ENCODE results near the gene CRTAP. TPM values are rescaled to one million over a fixed set of nuclear protein-coding genes. Genes with fewer than 3 reads are reported as not detected.
"Not testable (repeated sequence)": the region's sequence is repeated elsewhere in the genome, so short reads cannot be mapped to it uniquely, and the experiment has no call there.

CRTAP gene
- total RNA-seq, 1 donor from 2014 or later, result 80.7 TPM

DNA sequence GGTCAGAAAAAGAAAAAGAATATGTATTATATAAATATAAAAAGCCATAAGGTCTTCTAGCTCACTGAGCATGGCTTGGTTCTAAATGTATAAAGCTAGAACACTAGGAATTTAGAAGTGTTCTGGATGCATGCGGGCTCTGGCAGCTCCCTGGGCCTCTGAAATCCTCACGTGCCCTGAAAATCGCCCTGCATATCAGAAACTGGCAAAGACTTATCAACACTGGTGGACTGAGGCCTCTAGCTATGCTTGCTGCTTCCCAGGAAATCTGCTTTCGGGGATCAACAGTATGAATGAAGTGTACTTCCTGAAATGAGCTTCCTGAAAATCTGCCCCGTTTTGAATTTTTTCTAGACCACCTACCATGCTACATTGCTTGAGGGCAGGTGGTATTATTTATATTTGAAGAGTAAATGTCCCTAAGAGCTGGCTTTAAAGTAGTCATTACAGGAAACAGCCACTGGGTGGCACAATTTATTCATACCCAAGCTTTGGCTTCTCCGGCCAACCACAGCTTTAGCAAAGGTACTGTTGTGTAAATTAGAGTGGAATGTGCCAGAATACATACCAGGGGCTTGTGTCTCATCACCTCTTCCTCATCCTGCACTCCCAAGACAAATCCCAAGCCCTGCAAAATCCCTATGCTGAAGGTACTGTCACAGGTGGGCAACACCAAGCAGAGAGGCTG lies 17.7 kb downstream of the CRTAP start:
- ATAC-seq (ENCODE audit: poor library complexity) (peak; percentile 90), DNase-seq (no peak)
- intact Hi-C loops (cut with DNase I), result loop anchor here (5.0 kb wide), 1 partner anchor 241 kb away; no protein-coding TSS in a partner anchor

DNA sequence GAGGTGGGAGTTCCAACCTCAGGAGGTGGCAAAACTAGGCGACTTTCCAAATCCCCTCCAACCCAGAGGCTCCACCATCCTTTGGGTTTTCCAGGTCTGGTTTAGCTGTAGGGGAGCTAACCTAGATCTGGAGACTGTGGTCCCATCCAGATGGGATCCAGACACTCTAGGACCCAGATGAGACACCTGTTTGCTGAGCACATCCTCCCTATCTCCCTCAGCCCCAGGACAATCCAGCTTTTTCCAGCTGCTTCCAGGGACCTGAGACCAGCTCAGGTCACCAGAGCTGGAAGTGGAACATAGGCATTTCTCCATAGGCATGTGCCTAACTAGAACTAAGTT lies 18.2 kb downstream of the CRTAP start:
- intact Hi-C loops (cut with DNase I), result loop anchor here (5.0 kb wide), 1 partner anchor 240 kb away; no protein-coding TSS in a partner anchor
- peak; percentile 15 for ATAC-seq (ENCODE audit: poor library complexity)
- DNase-seq, result no peak

DNA sequence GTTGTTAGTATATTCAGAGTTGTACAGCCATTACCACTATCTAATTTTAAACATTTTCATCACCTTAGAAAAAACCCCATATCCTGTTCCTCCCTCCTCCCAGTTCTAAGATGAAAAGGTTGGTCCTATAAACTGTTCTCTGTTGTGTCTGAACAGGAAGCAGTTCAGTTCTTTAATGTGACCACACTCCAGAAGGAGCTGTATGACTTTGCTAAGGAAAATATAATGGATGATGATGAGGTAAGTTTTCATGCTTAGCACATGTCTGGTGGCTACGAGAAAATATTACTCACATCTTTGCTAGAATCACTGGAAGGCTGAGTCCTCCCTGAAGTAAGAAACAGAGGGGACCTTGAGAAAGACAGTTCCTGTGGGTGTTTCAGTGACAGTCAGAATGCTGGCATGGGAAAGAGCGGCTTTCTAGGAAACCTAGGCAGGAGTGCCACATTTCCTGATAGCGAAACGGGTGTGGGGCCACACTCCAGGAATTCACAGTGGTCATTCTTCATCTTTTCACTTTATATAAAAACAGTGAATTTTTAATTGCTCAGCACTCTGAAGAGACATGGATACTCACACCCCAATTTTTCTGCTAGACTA lies 20.3 kb downstream of the CRTAP start:
- intact Hi-C loops (cut with DNase I), result loop anchor here (5.0 kb wide), 1 partner anchor 238 kb away; no protein-coding TSS in a partner anchor
- DNase-seq, result no peak
- ATAC-seq (ENCODE audit: poor library complexity), result no peak

DNA sequence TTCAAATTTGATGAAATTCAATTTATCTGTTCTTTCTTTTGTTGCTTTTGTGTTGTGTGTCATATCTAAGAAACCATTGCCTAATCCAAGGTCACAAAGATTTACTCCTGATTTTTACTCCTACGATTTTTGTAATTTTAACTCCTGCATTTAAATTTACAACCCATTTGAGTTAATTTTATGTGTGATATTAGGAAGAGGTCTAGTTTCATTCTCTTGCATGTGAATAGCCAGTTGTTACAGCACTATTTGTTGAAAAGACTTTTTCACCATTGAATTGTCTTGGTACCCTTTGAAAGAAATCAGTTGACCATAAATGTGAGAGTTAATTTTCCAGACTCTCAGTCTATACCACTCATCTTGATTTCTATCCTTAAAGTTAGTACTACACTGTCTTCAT lies 23.9 kb downstream of the CRTAP start:
- no peak for ATAC-seq (ENCODE audit: poor library complexity)
- intact Hi-C loops (cut with DNase I), result no loop called here
- DNase-seq, result no peak

DNA sequence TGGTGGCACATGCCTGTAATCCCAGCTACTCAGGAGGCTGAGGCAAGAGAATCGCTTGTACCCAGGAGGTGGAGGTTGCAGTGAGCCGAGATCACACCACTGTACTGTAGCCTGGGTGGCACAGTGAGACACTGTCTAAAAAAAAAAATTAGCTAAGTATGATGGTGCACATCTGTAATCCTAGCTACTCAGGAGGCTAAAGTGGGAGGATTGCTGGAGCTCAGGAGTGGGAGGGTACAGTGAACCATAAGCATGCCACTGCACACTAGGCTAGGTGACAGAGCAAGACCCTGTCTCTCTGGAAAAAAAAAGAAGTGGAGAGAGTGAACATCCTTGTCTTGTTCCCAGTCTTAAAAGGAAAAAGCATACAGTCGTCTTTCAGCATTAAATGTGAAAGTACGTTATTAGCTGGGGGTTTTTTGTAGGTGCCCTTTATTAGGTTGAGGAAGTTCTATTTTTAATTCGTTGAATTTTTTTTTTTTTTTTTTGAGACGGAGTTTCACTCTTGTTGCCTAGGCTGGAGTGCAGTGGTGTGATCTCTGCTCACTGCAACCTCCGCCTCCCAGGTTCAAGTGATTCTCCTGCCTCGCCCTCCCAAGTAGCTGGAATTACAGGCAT lies 25.3 kb downstream of the CRTAP start:
- intact Hi-C loops (cut with DNase I); ATAC-seq (ENCODE audit: poor library complexity): not testable (repeated sequence)

DNA sequence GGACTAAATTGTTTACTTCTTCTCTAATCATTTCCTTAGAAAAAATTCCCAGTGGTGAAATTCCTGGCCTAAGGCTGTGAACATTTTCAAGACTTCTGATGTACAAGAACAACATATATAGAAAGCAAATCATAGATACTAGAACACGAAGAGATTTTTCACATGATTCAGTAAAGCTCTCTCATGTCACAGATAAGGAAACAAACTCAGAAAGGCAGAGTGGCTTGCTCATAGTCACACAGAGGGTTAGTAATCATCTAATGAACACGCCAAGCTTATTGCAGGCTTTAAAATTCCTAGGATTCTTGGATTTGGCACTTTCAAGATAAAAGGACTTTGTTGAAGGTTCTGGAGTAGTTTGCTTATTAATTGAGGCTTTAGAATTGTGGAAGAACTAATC lies 26.2 kb downstream of the CRTAP start:
- intact Hi-C loops (cut with DNase I), result no loop called here
- DNase-seq (no peak), ATAC-seq (ENCODE audit: poor library complexity) (no peak)

More for the DNA sequence above, 25.3 kb downstream of the CRTAP start:
- not testable (repeated sequence) for DNase-seq

DNA sequence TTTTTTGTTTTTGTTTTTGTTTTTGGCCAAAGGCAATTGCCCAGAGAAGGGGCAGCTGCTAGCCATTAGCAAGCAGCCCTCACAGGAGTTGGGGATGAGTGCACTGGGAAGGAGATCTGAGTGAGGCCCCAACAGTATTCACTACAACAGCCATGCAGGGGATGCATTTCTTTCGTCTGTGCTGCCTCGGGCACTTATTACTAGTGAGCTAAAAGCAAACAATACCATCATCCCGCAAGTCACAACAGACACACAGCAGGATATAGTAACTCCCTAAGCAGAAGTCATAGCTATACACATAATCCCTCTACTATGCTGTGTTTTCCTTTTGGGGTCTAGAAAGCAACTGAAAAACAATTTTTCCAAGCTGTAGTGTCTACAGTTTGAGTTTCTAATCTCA lies 27.2 kb downstream of the CRTAP start:
- intact Hi-C loops (cut with DNase I), result no loop called here
- DNase-seq (no peak), ATAC-seq (ENCODE audit: poor library complexity) (no peak)

DNA sequence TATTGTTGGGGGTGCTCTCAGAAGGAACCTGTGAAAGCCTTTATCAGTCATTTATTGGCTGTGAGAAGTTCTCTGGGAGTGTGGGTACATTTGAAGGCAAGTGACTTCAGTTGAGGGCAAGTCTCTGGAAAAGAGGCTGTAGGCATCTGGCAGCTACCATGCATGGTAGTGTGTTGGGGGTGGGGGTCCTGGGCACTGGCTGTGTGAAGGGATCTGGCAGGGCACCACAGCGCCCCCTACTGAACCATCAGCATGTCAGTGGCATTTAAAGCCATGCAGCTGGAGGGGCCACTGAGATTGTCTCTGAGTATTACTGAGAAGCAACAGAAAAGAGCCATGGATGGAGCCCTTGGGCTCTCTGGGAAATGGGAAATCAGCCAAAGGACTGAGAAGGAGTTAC lies 30.6 kb downstream of the CRTAP start:
- intact Hi-C loops (cut with DNase I), result no loop called here
- ATAC-seq (ENCODE audit: poor library complexity) (no peak), DNase-seq (no peak)

DNA sequence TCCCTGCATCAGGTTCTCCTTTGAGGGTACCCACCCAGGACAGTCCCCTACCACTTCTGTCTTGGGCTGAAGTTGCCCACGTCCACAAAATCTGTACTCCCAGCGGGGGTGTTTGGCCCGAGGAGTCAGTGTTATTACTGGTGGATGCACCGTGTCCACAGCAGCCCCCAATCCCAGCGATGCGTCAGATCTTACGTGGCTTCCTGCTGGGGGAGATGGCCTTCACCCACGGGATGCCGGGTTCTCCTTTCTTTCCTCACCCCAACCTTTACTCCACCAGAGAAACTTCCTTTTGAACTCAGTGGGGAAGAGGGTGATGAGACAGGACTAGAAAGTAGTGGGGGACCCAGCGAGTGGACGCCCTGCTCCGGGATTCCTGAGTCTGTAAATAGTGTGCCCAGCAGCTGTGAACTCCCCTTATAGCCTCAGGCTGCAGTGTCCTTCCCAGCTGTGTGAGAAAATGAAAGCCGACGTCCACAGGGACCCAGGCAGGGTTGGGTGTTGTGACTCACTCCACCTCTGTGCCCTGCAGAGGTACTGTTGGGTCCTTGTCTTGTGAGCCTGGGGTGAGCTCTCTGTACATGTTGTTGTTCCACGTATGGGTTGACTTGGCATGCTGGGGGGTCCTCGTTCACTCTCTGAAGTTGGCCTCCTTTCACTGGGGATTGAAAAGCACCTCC lies 31.5 kb downstream of the CRTAP start:
- intact Hi-C loops (cut with DNase I), result no loop called here
- DNase-seq, result no peak
- no peak for ATAC-seq (ENCODE audit: poor library complexity)

DNA sequence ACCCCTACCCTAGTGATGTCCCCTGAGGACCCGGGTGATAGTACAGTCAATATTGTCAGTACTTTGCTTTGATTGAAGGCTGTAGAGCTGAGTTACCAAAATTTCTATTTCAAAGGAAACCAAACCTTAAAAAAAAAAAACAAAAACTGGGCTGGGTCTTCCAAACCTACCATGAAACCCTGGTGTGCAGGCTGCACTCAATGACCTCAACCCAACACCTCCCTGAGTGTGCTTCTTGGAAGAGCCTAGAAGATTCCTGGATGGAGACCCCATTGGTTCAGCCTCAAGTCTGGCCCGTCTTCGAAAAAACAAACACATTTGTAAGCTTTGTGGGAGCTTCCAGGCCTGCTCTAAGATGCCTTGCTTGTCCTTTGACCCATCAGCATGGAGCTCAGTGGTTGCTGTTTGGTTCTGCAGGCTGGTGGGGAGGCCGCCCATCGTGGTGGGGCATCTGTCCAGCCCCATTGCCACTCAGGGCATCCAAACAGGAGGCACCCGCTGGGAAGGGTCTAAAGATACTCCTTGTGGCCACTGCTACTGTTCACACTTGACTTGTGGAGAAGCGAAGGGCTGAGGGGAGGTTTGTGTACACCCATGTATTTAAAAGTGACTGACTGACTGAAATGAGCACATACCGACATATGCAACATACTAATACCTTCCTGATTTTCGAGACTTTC lies 32.2 kb downstream of the CRTAP start:
- ATAC-seq (ENCODE audit: poor library complexity), result no peak
- intact Hi-C loops (cut with DNase I), result no loop called here
- no peak for DNase-seq

DNA sequence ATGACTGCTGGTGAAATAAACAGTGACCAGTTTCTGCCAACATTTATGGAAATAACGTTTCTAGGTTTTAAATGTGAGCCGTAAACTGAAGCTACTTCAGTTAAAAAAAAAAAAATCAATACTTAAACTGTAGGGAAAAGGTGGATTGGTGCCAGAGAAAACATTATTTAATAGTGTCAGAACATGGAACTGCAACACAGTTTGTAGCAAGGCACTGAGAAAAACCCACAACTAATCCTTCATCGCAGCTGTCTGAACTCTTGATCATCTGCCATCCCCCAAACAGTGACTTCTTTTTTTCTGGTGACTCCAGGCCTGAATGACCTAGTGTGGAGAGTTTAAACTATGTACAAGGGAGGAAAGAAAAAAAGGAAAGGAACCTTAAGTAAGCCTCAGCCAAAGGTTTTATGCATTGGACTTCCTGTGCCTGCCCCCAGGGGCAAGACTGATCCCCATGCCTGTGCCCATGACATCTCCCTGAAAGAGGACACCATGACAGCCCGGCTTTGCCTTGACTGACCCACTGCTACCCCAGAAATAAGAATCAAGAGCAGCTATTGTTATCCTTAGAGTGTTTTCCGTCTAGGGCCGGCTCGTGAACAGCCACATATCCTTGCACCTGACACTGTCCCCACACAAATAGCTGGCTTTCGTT lies 33.1 kb downstream of the CRTAP start:
- no peak for DNase-seq
- peak; percentile 28 for ATAC-seq (ENCODE audit: poor library complexity)
- intact Hi-C loops (cut with DNase I), result no loop called here

DNA sequence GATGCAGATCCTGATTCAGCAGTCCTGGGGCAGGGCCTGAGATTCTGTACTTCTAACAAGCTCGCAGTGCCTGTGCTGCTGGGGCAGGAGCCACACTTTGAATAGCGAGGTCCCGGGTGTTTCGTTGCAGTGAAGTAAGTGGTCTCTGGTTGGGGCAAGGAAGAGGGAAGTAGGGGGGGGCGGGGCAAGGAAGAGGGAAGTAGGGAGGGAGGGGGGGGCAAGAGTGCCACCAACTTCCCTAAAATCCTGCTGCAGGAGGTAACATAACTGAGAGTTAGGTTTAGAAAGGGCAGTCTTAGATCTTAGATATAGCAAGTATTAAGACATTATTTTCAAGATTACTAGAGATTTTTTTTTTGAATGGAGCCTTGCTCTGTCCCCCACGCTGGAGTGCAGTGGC lies 35.5 kb downstream of the CRTAP start:
- DNase-seq, result peak; percentile 65
- intact Hi-C loops (cut with DNase I), result no loop called here
- peak; percentile 47 for ATAC-seq (ENCODE audit: poor library complexity)

DNA sequence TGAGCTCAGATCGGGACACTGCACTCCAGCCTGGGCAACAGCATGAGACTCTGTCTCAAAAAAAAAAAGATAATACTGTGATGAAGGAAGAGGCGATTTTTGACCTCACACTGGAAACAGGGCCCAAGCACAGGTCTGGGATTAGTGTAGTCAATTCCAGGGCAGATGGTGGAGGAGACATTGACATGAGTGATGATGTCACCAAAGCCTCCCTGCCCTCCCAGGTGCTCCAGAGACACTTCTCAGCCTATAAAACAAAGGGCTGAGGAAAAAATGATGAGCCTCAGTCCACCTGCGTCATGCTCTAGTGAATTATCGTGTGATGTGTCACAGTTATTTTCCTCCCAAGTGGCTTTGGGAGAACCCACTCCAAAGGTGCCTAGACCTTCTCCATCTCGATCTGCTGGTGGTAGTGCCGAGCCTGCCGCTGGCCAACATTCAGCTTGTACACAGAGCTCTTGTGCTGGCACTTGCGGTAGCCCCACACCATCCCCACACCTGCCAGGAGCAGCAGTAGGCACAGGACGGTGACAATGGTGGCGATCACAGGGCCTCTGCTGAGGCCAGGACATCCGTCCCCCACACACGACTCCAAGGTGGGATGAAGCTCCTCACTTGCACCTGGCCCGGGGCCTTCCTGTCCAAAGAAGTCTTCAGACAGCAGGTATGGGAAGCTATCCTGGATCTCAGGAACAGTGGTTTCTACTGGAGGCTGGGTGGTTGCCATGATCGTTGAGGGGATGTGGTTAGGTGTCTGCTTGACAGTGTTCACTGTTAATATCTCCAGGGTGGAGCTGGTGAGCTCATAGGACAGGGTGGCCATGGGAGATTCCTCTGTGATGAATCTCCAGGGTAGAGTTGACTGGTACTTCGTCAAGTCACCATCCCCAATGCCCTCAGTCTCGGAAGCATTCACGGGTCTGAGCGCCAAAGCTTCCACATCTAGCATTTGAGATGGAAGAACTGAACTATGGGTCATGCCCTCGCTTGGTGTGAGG lies 38.8 kb downstream of the CRTAP start:
- no peak for DNase-seq
- intact Hi-C loops (cut with DNase I), result no loop called here
- ATAC-seq (ENCODE audit: poor library complexity), result no peak

DNA sequence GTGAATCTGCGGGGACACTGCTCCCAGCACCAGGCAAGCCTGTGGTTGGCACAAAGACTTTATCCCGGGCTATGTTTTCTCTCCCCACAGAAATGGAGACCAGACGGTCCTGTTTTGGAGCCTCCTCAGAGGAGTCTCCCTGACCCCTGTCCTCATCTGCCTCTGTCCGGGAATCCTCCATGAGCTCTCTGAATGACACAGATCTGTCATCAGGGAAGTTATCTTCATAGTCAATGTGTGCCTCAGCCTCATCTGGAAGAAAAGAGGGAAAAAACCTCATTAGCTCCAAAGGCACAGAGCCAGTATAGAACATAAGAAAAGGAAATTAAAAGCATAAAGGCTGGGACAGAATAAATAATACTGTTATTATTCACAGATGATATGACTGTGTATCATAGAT lies 40.0 kb downstream of the CRTAP start:
- DNase-seq (no peak), ATAC-seq (ENCODE audit: poor library complexity) (no peak)
- intact Hi-C loops (cut with DNase I), result no loop called here

DNA sequence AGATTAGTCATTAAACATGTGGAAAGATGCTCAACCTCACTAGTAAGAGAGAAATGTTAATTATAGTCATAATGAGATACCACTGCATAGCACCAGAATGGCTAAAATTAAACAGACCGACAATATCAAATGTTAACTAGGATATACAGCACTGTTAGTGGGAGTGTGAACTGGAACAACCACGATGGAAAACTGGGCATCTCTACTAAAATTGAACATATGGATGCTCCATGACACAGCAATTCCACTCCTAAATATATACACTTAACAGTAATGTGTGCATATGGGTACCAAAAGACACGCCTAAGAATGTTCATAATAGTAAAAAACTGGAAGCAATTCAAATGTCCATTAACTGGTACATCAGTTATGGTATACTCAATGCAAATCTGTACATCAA lies 41.5 kb downstream of the CRTAP start:
- intact Hi-C loops (cut with DNase I), result no loop called here
- no peak for ATAC-seq (ENCODE audit: poor library complexity)

DNA sequence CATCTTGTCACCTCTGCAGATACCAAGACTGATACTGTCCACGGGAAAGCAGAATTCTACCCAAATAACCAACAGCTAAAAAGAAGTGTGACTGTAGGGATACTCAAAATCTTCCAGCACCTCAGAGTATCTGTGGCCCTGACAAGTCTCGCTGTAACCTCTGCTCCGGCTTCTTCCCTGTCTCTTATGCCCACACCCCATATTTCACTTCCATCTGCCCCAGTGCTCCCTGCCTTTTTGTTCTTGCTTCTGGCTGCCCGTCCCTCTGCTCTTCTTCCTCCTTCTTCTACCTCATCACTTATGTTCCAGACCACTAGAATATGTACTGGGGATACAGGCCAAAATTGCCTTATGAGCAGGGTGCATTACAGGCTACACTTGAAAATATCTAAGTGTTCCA lies 45.4 kb downstream of the CRTAP start:
- intact Hi-C loops (cut with DNase I), result no loop called here
- ATAC-seq (ENCODE audit: poor library complexity) (peak; percentile 34), DNase-seq (no peak)

More for the DNA sequence above, 41.5 kb downstream of the CRTAP start:
- no peak for DNase-seq

DNA sequence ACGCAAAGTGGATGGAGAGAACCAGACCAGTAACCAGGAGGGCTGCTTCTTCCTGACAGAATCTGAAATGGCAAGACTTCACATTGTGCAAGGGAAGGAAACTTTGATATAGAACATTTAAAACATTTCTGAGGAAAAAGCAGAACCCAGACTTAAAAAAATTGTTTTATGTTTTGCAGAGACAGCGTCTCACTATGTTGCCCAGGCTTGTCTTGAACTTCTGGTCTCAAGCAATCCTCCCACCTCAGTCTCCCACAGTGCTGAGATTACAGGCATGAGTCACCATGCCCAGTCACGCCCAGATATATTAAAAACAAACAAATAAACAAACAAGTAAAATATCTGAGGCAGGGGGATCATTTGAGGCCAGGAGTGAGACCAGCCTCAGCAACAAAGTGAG lies 46.2 kb downstream of the CRTAP start:
- ATAC-seq (ENCODE audit: poor library complexity), result no peak
- intact Hi-C loops (cut with DNase I), result no loop called here
- no peak for DNase-seq
